Left lung (tissue), 10 donors: ENCODE measurements around the gene MRC1. TPM values are rescaled to one million over a fixed set of nuclear protein-coding genes. Genes with fewer than 3 reads are reported as not detected.

Experiments
- ATAC-seq: fragments of 200-7000 bp; cut with Tn5 transposase; one replicate; pipeline ENCODE4 v1.9.1; 2020; ENCODE audit warnings: moderate library complexity
- DNase-seq, 4 donors: peaks; one replicate each; pipeline ENCODE4 v3.0.0-alpha.2; 2013 to 2020
- H3K27ac ChIP-seq, 2 donors: fragments of 200-600 bp; sonication (generic) in 1 of 2; one replicate each; pipeline versions ENCODE4 v1.5.0 to v1.8.0; 2020 to 2021
- H3K27me3 ChIP-seq, 2 donors: fragments of 200-600 bp; sonication (generic) in 1 of 2; one replicate each; pipeline versions ENCODE4 v1.5.0 to v1.8.0; 2020 to 2021
- H3K36me3 ChIP-seq, 2 donors: fragments of 200-600 bp; sonication (generic) in 1 of 2; one replicate each; pipeline versions ENCODE4 v1.5.0 to v1.8.0; 2020 to 2021
- H3K4me1 ChIP-seq, 2 donors: fragments of 200-600 bp; one replicate each; pipeline ENCODE4 v1.8.0; 2021
- H3K4me3 ChIP-seq, 2 donors: fragments of 200-600 bp; sonication (generic) in 1 of 2; one replicate each; pipeline versions ENCODE4 v1.5.0 to v1.8.0; 2020 to 2021; ENCODE audit warnings: mild to moderate bottlenecking in 1 of 2
- H3K9me3 ChIP-seq, 2 donors: fragments of 200-600 bp; sonication (generic) in 1 of 2; one replicate each; pipeline versions ENCODE4 v1.5.0 to v1.8.0; 2020 to 2021
- CTCF ChIP-seq, 2 donors: fragments of 200-600 bp; sonication (generic) in 1 of 2; IDR thresholded peaks; one replicate each; pipeline versions ENCODE4 v1.5.0 to v1.8.0; 2021; ENCODE audit warnings: antibody characterized with exemption in 2 of 2
- intact Hi-C, 2 donors: fragments of 100-400 bp; cut with DNase I; formaldehyde crosslinking; loops; one replicate each; pipeline versions ENCODE4 v1.11.2 to v1.14.2; 2022
- polyA plus RNA-seq, 6 donors: library from polyadenylated mRNA; unstranded; fragments of 120-200 nt; gene quantifications; one replicate each; pipeline ENCODE4 v1.2.1, GENCODE V29; 2013; ENCODE audit not compliant: insufficient read length in 6 of 6
- total RNA-seq, 2 donors: library from RNA; stranded (reverse); fragmentation: NEBNext Ultra II Directional; extraction: Animal tissue kit (Norgen Biotek cat#: 25700); gene quantifications; one replicate each; pipeline ENCODE4 v1.2.1, GENCODE V29; 2021
- donor health status: DM: no; HTN: yes; CAD: no.
- donor health status: DM: no; HTN: no; CAD: no.

MRC1 gene
- total and polyA plus RNA-seq, 8 donors = 17.6 to 301 (median 23.7) TPM

GRCh38 chr10:17820943-17821342 lies 11.8 kb downstream of the MRC1 start:
- ATAC-seq = no peak
- no peaks in the 10 kb centered on the region for H3K36me3 ChIP-seq
- intact Hi-C loops = no loop called here

GRCh38 chr10:17821893-17822292 lies 12.7 kb downstream of the MRC1 start:
- Histone ChIP-seq H3K4me3 (no peak overlapping the region), H3K36me3 (no peaks in the 10 kb centered on the region), H3K27ac (no peak overlapping the region), H3K4me1 (no peaks in the 10 kb centered on the region), H3K27me3 (no peaks in the 10 kb centered on the region), H3K9me3 (no peaks in the 10 kb centered on the region)
- DNase-seq (no peak), ATAC-seq (no peak)
- intact Hi-C loops = no loop called here
- no peak for TF ChIP-seq CTCF (IDR thresholded peaks at IDR 0.05)

More at GRCh38 chr10:17820943-17821342, 11.8 kb downstream of the MRC1 start:
- DNase-seq = no peak
- no peak overlapping the region for H3K27ac ChIP-seq
- no peaks in the 10 kb centered on the region for H3K27me3 ChIP-seq
- H3K4me3 ChIP-seq = no peak overlapping the region
- no peaks in the 10 kb centered on the region for H3K4me1 ChIP-seq
- TF ChIP-seq CTCF (IDR thresholded peaks at IDR 0.05) = no peak
- H3K9me3 ChIP-seq = no peaks in the 10 kb centered on the region

- DNase-seq = no peak
- TF ChIP-seq CTCF (IDR thresholded peaks at IDR 0.05) = no peak
- Histone ChIP-seq H3K36me3 (no peaks in the 10 kb centered on the region), H3K4me3 (no peak overlapping the region), H3K4me1 (peaks cover 0 to 20% of the 10 kb centered on the region in 2 donors), H3K27ac (no peak overlapping the region), H3K9me3 (no peaks in the 10 kb centered on the region), H3K27me3 (no peaks in the 10 kb centered on the region)
- no peak for ATAC-seq
- intact Hi-C loops = no loop called here
Measured at GRCh38 chr10:17831341-17831740, 22.2 kb downstream of the MRC1 start.

- Histone ChIP-seq H3K27ac (no peak overlapping the region), H3K27me3 (no peaks in the 10 kb centered on the region), H3K4me3 (no peak overlapping the region), H3K9me3 (no peaks in the 10 kb centered on the region), H3K4me1 (peaks cover 0 to 25% of the 10 kb centered on the region in 2 donors), H3K36me3 (no peaks in the 10 kb centered on the region)
- intact Hi-C loops = no loop called here
- TF ChIP-seq CTCF (IDR thresholded peaks at IDR 0.05) = no peak
- no peak for ATAC-seq
- DNase-seq = no peak
Measured at GRCh38 chr10:17831896-17832295, 22.7 kb downstream of the MRC1 start.

GRCh38 chr10:17833656-17834055 lies 24.5 kb downstream of the MRC1 start:
- Histone ChIP-seq H3K9me3 (no peaks in the 10 kb centered on the region), H3K4me3 (no peak overlapping the region), H3K36me3 (no peaks in the 10 kb centered on the region), H3K27me3 (no peaks in the 10 kb centered on the region), H3K27ac (no peak overlapping the region), H3K4me1 (peaks cover 0 to 39% of the 10 kb centered on the region in 2 donors)
- DNase-seq (no peak), ATAC-seq (no peak)
- intact Hi-C loops = no loop called here
- TF ChIP-seq CTCF (IDR thresholded peaks at IDR 0.05) = no peak
